Right cardiac atrium (tissue), 5 donors: ENCODE measurements around the gene GSAP. TPM values are rescaled to one million over a fixed set of nuclear protein-coding genes. Genes with fewer than 3 reads are reported as not detected.

ENCODE experiments used
- ATAC-seq, 2 donors: fragments of 200-7000 bp; cut with Tn5 transposase; one replicate each; pipeline versions ENCODE4 v1.8.0 to v1.9.1; 2020; ENCODE audit warnings: moderate library complexity in 2 of 2, mild to moderate bottlenecking in 1 of 2
- DNase-seq, 3 donors: peaks; one replicate each; pipeline ENCODE4 v3.0.0-alpha.2; 2020
- H3K27ac ChIP-seq: one replicate; pipeline ENCODE4 v1.5.1; 2013; ENCODE audit warnings: mild to moderate bottlenecking, low read length, control low read depth, moderate library complexity
- H3K27me3 ChIP-seq: one replicate; pipeline ENCODE4 v1.6.1; 2013; ENCODE audit not compliant: control insufficient read depth, insufficient read depth
- H3K4me1 ChIP-seq: one replicate; pipeline ENCODE4 v1.6.1; 2013; ENCODE audit warnings: low read length; ENCODE audit not compliant: control insufficient read depth, insufficient read depth
- H3K4me3 ChIP-seq: one replicate; pipeline ENCODE4 v1.5.1; 2013; ENCODE audit warnings: low read length, control low read depth
- H3K9me3 ChIP-seq: one replicate; pipeline ENCODE4 v1.6.1; 2013; ENCODE audit warnings: low read length; ENCODE audit not compliant: control insufficient read depth
- WGBS: extraction: QIAGEN DNeasy Blood & Tissue Kit; methylation state at CpG from one replicate; pipeline ENCODE4 v1.1.7; 2013; 5-methylcytosine and 5-hydroxymethylcytosine counted together
- intact Hi-C, 4 donors: fragments of 100-400 bp; cut with DNase I; formaldehyde crosslinking; loops; one replicate each; pipeline versions ENCODE4 v1.11.0 to v1.14.0; 2022 to 2023
- polyA plus RNA-seq: library from polyadenylated mRNA; stranded (reverse); fragments of 200-250 nt; gene quantifications from one replicate; pipeline ENCODE4 v1.2.3, GENCODE V29; 2013
- total RNA-seq, 4 donors: library from RNA; stranded (reverse); fragmentation: NEBNext Ultra II Directional; extraction: Animal tissue kit (Norgen Biotek cat#: 25700); gene quantifications; one replicate each; pipeline ENCODE4 v1.2.1, GENCODE V29; 2021
- donor health status: healthy with polysubstance abuse.
- donor health status: DM: no; HTN: yes; CAD: no.
- donor health status: DM: no; HTN: no; CAD: no.
- donor health status: DM: no; HTN: yes; CAD: no; lungs with severe emphysema.
- donor health status: DM: yes; HTN: yes; CAD: no.

The GSAP gene
- total and polyA plus RNA-seq, 5 donors: 7.4 to 14.6 (median 10.8) TPM

DNA sequence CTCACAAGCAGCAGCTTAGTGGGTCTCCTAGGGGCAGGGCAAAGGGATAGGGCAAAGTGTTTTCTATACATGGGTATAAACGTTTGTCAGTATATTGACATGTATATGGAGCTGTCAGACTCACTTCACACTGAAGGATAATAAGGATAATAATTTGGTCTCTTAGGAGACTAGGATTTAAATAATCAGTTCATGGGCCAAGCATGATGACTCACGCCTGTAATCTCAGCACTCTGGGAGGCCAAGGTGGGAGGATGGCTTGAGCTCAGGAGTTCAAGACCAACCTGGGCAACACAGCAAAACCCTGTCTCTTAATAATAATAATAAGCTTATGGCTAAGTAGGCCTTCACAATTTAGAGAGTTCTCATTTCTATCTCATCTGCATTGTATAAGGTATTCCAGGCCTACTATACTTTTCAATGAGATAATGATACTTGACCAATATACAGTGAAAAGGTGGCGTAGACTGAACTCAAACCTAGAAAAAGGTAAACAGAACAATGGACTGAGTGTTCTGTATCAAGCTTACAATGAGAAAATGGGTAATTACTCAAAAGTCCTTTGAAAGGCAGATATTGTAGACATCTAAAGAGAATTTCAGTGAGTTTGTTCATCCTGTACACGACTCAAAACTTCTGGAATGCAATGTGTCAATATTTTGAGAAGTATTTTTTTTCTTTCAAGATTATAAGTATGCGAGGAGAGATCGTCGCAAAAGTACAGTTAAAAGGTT is 7.0 kb downstream of the GSAP start:
- Histone ChIP-seq H3K27ac (no peak overlapping the region), H3K27me3 (no peaks in the 10 kb centered on the region), H3K9me3 (no peaks in the 10 kb centered on the region), H3K4me1 (no peaks in the 10 kb centered on the region), H3K4me3 (no peak overlapping the region)
- intact Hi-C loops: no loop called here
- WGBS: 73% methylated on average over 7 of the region's 7 CpGs
- no peak for ATAC-seq
- no peak for DNase-seq

DNA sequence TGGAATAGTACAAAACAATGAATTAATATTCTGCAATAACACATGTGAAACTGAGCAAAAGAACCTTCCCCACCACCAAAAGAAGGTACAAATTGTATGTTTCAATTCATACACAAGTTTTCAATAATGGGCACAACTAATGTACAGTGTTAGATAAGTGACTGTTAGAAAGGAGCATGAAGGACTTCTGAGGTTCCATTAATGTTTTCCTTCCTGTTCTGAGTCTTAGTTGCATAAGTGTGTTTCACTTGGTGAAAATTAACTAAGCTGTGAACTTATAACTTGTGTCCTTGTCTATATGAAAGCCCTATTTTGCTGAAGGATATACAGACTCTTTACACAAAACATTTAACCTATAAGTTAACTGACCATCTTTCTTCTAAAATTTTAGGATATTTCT is 8.2 kb downstream of the GSAP start:
- no peak overlapping the region for H3K4me3 ChIP-seq
- ATAC-seq: no peak
- H3K27ac ChIP-seq: no peak overlapping the region
- no peak for DNase-seq
- H3K27me3 ChIP-seq: no peaks in the 10 kb centered on the region
- intact Hi-C loops: no loop called here
- H3K9me3 ChIP-seq: no peaks in the 10 kb centered on the region
- H3K4me1 ChIP-seq: no peaks in the 10 kb centered on the region

DNA sequence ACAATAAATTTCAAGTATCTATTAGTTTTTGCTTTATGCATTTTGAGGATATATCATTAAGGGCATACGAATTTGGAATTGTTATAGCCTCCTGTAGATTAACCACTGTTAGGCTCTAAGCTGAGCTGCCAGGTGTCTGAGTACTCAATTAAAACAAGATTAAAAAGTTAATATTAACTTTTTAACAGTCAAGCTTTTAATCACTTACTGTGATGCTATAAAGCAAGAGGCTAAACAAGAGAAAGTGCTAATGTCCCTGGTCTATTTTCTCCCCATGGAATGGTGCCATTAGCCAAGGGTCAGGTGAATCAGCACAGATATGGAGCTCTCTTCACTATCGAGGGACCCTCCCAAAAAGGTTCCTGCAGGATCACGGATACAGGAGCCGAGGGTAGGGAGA is 9.7 kb downstream of the GSAP start:
- Histone ChIP-seq H3K9me3 (no peaks in the 10 kb centered on the region), H3K27ac (no peak overlapping the region), H3K4me1 (no peaks in the 10 kb centered on the region), H3K27me3 (no peaks in the 10 kb centered on the region), H3K4me3 (no peak overlapping the region)
- WGBS: 77% methylated on average over 4 of the region's 4 CpGs
- no peak for DNase-seq
- no peak for ATAC-seq
- intact Hi-C loops: no loop called here

DNA sequence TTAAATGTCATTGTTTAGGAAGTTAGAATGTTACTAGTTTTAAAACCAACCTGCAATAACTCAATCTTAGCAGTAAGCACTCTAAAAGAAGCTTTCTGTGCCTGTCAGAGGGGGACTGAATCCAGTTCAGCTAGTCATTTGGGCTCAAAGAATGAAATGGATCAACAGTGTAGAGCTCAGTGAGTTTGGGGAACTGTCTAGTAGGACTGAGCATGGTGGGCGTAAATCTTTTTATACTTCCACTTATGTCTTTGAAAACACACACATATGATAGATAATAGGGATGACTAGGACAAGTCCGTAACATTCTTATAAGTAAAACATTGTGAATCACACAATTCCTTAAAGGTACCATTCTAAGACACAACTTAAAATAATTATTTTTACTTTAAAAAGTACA is 11.5 kb downstream of the GSAP start:
- H3K4me1 ChIP-seq: no peaks in the 10 kb centered on the region
- DNase-seq (no peak), ATAC-seq (no peak)
- WGBS: 94% methylated on average over 2 of the region's 2 CpGs
- intact Hi-C loops: no loop called here
- H3K27me3 ChIP-seq: no peaks in the 10 kb centered on the region
- H3K9me3 ChIP-seq: no peaks in the 10 kb centered on the region
- H3K27ac ChIP-seq: no peak overlapping the region
- no peak overlapping the region for H3K4me3 ChIP-seq

DNA sequence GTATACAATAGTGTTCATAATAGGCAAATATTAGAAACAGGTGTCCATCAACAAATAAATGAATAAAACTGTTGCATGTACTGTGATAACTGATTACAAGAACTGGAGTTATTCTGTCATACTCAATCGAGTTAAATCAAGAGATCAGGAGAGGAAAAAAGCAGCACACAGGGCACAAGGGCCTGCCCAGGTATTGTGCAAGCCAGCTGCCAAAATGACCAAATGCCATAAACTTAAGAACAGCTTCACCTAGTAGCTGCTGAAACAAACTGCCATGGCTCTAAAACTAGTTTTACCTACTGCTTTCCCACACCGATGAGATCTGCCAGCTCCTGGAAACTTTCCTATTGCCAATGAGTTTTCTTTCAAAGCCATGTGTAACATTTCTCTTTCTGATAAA is 12.2 kb downstream of the GSAP start:
- Histone ChIP-seq H3K4me1 (no peaks in the 10 kb centered on the region), H3K27ac (no peak overlapping the region), H3K4me3 (no peak overlapping the region), H3K27me3 (no peaks in the 10 kb centered on the region), H3K9me3 (no peaks in the 10 kb centered on the region)
- WGBS: 69% methylated on average over 2 of the region's 2 CpGs
- ATAC-seq (no peak), DNase-seq (no peak)
- intact Hi-C loops: no loop called here

DNA sequence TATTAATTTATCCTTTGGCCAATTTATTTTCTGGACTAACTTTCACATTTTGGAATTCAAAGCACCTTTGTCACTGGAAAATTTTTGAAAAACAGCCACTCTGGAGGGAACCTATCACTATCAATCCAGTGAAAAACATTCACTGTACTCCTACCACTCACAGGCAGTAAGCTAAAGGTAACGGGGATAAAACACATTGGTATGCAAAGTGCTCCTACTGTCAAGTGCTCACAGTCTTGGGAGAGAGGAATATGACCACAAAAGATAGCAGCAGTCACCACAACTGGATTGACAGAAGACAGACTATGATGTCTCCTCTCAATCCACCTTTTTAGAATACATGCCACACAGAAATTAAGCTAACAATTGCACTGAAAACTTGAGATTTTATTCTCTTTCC is 13.3 kb downstream of the GSAP start:
- DNase-seq (no peak), ATAC-seq (no peak)
- no peaks in the 10 kb centered on the region for H3K4me1 ChIP-seq
- no peak overlapping the region for H3K4me3 ChIP-seq
- H3K9me3 ChIP-seq: no peaks in the 10 kb centered on the region
- intact Hi-C loops: no loop called here
- no peaks in the 10 kb centered on the region for H3K27me3 ChIP-seq
- H3K27ac ChIP-seq: no peak overlapping the region
- 60% methylated on average over 1 of the region's 1 CpG for WGBS

DNA sequence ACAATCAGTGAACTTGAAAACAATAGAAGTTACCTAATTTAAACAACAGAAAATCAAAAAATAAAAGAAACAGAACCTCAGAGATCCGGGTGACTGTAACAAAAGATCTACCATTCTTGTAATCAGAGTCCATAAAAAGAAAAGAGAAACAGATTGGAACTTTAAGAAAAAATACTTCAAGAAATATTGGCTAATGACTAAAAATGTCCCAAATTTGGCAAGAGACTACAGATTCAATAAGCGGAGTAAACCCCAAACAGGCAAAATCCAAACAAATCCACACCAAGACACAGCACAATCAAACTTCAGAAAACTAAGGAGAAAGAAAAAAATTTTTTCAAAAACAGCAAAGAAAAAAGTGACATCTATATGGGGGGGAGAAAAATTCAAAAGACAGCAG is 15.1 kb downstream of the GSAP start:
- ATAC-seq (no peak), DNase-seq (no peak)
- H3K4me3 ChIP-seq: no peak overlapping the region
- H3K9me3 ChIP-seq: no peaks in the 10 kb centered on the region
- H3K27ac ChIP-seq: no peak overlapping the region
- no peaks in the 10 kb centered on the region for H3K4me1 ChIP-seq
- H3K27me3 ChIP-seq: no peaks in the 10 kb centered on the region
- WGBS: 98% methylated on average over 2 of the region's 2 CpGs
- intact Hi-C loops: no loop called here

DNA sequence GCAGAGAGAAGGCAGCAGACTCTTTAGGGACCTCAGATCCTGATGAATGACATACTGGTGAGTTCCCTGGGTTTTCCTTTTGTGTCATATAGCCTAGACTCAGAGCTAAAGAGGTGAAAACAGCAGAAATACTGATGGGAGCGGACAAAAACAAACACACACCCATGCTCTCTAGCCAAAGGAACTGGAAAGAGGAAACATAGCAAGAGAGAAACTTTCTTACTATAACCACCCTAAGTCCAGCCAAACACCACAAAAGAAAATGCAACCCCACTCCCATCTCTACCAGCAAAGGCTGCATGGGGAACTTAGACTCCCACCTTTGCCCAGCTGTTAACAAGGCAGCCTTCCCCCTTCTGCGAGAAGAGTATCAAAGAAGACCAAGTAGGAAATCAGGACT is 16.3 kb downstream of the GSAP start:
- 89% methylated on average over 2 of the region's 2 CpGs for WGBS

DNA sequence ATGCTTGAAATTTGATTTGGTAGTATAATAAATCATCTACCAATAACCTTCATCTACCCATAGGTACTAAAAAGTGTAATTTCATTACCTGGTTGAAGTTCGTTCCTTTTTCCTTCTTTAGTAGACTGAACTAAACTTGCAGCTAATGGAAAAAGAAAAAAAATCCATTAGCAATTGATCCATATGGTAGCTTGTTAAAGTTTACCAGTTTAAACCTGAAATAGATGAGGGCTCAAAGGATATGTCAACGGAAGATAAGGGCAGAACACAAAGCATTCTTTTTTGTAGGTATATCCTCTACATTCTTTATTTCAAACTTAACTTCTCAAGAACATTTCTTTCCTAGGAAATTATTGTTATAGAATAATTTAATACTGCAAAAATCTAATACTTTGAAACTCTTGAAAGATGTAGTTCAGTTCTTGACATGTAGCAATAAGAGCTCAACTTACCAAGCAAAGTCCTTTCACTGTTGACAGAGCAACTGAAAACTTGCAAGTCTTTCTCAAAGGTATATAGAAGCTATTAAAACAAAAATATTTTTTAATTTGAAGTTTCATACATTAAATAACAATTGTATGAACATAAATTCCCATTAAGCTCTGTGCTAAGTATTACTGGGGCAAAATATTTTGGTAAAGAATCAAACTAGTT is 19.1 kb downstream of the GSAP start:
- Histone ChIP-seq H3K4me3 (no peak overlapping the region), H3K4me1 (no peaks in the 10 kb centered on the region), H3K9me3 (no peaks in the 10 kb centered on the region), H3K27ac (no peak overlapping the region), H3K27me3 (no peaks in the 10 kb centered on the region)
- DNase-seq (no peak), ATAC-seq (no peak)
- intact Hi-C loops: no loop called here
- 97% methylated on average over 2 of the region's 2 CpGs for WGBS

More for the DNA sequence above, 16.3 kb downstream of the GSAP start:
- intact Hi-C loops: no loop called here
- no peaks in the 10 kb centered on the region for H3K27me3 ChIP-seq
- H3K4me1 ChIP-seq: no peaks in the 10 kb centered on the region
- H3K4me3 ChIP-seq: no peak overlapping the region
- ATAC-seq: peak in 1 of 2 donors; percentile 48
- H3K27ac ChIP-seq: no peak overlapping the region
- no peak for DNase-seq
- no peaks in the 10 kb centered on the region for H3K9me3 ChIP-seq

DNA sequence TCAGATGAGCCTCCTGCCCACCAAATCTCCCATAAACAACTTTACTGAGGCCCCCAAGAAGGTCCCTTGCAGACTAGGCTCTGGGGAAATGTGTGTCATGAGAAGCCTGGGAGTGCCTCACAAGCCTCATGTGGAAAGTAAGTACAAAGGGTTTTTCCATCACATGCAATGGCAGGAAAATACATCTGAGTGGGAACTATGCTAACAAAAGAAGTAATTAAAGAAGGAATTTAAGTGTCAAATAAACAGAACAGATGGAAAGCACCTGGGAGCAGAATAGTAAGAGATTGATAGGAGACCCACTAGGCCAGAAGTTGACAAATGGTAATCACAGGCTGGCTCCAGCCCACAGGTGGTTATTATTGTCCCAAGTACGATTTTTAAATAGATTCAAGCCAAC is 20.5 kb downstream of the GSAP start:
- Histone ChIP-seq H3K27ac (no peak overlapping the region), H3K27me3 (no peaks in the 10 kb centered on the region), H3K9me3 (no peaks in the 10 kb centered on the region), H3K4me3 (no peak overlapping the region), H3K4me1 (no peaks in the 10 kb centered on the region)
- ATAC-seq (no peak), DNase-seq (no peak)
- WGBS: 86% methylated on average over 1 of the region's 1 CpG
- intact Hi-C loops: no loop called here

DNA sequence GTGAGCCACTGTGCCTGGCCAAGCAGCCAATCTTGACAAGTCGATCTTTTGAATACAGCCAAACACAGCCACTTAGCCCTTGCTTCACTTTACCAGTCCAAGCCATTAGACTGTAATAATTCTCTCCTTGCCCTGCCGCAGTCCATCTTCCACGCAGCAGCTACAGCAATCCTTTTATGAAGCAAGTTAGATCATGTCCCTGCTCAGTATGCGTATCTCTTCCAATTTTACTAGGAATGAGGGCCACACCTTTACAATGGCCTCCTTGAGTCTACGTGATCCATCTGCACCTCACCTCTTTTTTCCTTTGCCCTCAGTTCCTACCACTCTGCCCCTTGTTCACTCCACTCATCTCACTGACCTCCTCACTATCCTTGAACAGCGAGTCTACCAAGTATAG is 22.2 kb downstream of the GSAP start:
- intact Hi-C loops: no loop called here
- no peak for DNase-seq
- WGBS: 89% methylated on average over 6 of the region's 6 CpGs
- no peaks in the 10 kb centered on the region for H3K27me3 ChIP-seq
- H3K4me1 ChIP-seq: no peaks in the 10 kb centered on the region
- no peak overlapping the region for H3K4me3 ChIP-seq
- H3K9me3 ChIP-seq: no peaks in the 10 kb centered on the region
- ATAC-seq: no peak
- no peak overlapping the region for H3K27ac ChIP-seq

DNA sequence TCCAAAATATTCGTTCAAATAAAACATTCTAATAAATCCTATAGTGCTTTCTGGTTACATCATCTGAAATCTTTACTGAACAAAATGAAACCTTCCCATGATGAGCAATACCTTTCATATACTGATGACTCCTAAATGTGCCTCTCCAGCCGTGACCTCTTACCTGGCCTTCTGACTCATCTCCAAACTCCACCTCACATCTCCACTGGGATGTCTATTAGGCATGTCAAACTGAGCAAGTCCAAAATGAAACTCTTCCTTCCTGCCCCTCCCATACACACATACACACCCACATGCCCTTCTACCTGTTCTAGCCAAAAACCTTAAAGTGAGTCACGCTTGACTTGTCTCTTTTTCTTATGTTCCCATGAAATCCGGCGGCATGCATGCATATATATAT is 22.9 kb downstream of the GSAP start:
- Histone ChIP-seq H3K4me1 (no peaks in the 10 kb centered on the region), H3K9me3 (no peaks in the 10 kb centered on the region), H3K27ac (no peak overlapping the region), H3K4me3 (no peak overlapping the region), H3K27me3 (no peaks in the 10 kb centered on the region)
- ATAC-seq (no peak), DNase-seq (no peak)
- intact Hi-C loops: no loop called here
- WGBS: 92% methylated on average over 5 of the region's 5 CpGs
